Measurements from ENCODE around the gene FSCN2.

Gene FSCN2

GRCh38 chr17:81556863-81557262, 28.7 kb downstream of the FSCN2 start:
- DNase-seq (ENCODE audit: insufficient read length, low spot score) (no peak), FAIRE-seq (no peak)
- TF ChIP-seq CTCF (IDR thresholded peaks at IDR 0.05; ENCODE audit: insufficient read depth, missing control alignments): no peak

- no peak for FAIRE-seq
- no peak for TF ChIP-seq CTCF (IDR thresholded peaks at IDR 0.05; ENCODE audit: insufficient read depth, missing control alignments)
- DNase-seq (ENCODE audit: insufficient read length, low spot score): no peak
Observed at GRCh38 chr17:81557276-81558114, 29.3 kb downstream of the FSCN2 start.

GRCh38 chr17:81558115-81558468, 29.9 kb downstream of the FSCN2 start:
- FAIRE-seq (no peak), DNase-seq (ENCODE audit: insufficient read length, low spot score) (no peak)
- TF ChIP-seq CTCF (IDR thresholded peaks at IDR 0.05; ENCODE audit: insufficient read depth, missing control alignments): no peak

GRCh38 chr17:81558941-81559806, 31.0 kb downstream of the FSCN2 start:
- no peak for DNase-seq (ENCODE audit: insufficient read length, low spot score)
- no peak for FAIRE-seq
- no peak for TF ChIP-seq CTCF (IDR thresholded peaks at IDR 0.05; ENCODE audit: insufficient read depth, missing control alignments)

GRCh38 chr17:81561494-81561885, 33.3 kb downstream of the FSCN2 start:
- DNase-seq (ENCODE audit: insufficient read length, low spot score) (no peak), FAIRE-seq (no peak)
- no peak for TF ChIP-seq CTCF (IDR thresholded peaks at IDR 0.05; ENCODE audit: insufficient read depth, missing control alignments)

- DNase-seq (ENCODE audit: insufficient read length, low spot score): no peak
- no peak for TF ChIP-seq CTCF (IDR thresholded peaks at IDR 0.05; ENCODE audit: insufficient read depth, missing control alignments)
- no peak for FAIRE-seq
Observed at GRCh38 chr17:81563861-81564586, 35.8 kb downstream of the FSCN2 start.
